ENCODE results near the gene LGR4. TPM values are rescaled to one million over a fixed set of nuclear protein-coding genes. Genes with fewer than 3 reads are reported as not detected.

The LGR4 gene
- total and polyA plus RNA-seq, 9 of the 15 experiments (the other 6 are each of a cell fraction or from before 2014, with no cell fraction given) = 0.94 to 10.1 (median 5.8) TPM

- WGBS (ENCODE audit: insufficient coverage, low coverage, missing lambda C conversion rate) = 69% methylated on average over 2 of the region's 2 CpGs
- no peak for TF ChIP-seq ZNF174 (CRISPR knock-in tag; IDR thresholded peaks at IDR 0.05)
- no peak for TF ChIP-seq HDAC2 (IDR thresholded peaks at IDR 0.05)
- H3K4me2 ChIP-seq (ENCODE audit: insufficient read depth, low read length) = no peak overlapping the region
- no peak overlapping the region for H3K9ac ChIP-seq (ENCODE audit: insufficient read depth in 1 of 2, low read depth in 2 of 2, low read length in 2 of 2)
- POLR2A ChIA-PET = no interaction called here
- CTCF ChIA-PET (ENCODE audit: low intra/inter-chr PET ratio) = no interaction called here
- no peak overlapping the region for H3K27ac ChIP-seq (ENCODE audit: extremely low read depth, low read depth, low read length)
- intact Hi-C loops (cut with micrococcal nuclease) = no loop called here
- DNase-seq (ENCODE audit: extremely low read depth in 1 of 4, low spot score in 3 of 4) (no peak), FAIRE-seq (no peak), ATAC-seq (no peak)
- H3K36me3 ChIP-seq (ENCODE audit: control insufficient read depth, insufficient read depth, low read length) = peaks cover 7% of the 10 kb centered on the region; the same call in 1 of the 3 replicates
- H3K4me1 ChIP-seq (replicated peaks in 1 of 2; ENCODE audit: control insufficient read depth in 2 of 2, insufficient read depth in 2 of 2, low read length in 2 of 2) = peaks cover 4% of the 10 kb centered on the region in 2 experiments; a peak in 3 of 5 replicates
- H3K79me2 ChIP-seq (ENCODE audit: control insufficient read depth, insufficient read depth, low read length) = no peaks in the 10 kb centered on the region
- H3K9me3 ChIP-seq (replicated peaks; ENCODE audit: control insufficient read depth, insufficient read depth, low read depth, low read length) = no peaks in the 10 kb centered on the region
- in situ Hi-C loops (cut with MboI) = no loop called here
- BruUV-seq (replicated peaks) = no TSS peak
- no peaks in the 10 kb centered on the region for H3K9me1 ChIP-seq (ENCODE audit: control insufficient read depth, insufficient read depth, low read length)
- no peak overlapping the region for H2AFZ ChIP-seq (ENCODE audit: low read depth, low read length)
- H4K20me1 ChIP-seq (replicated peaks; ENCODE audit: control insufficient read depth, insufficient read depth, low read length) = no peaks in the 10 kb centered on the region
- no peak overlapping the region for H3K4me3 ChIP-seq
- no peaks in the 10 kb centered on the region for H3K27me3 ChIP-seq (ENCODE audit: control insufficient read depth in 2 of 2, insufficient read depth in 2 of 2, low read length in 2 of 2)
Observed at GRCh38 chr11:27352781-27353180, 119.8 kb downstream of the LGR4 start.

- Histone ChIP-seq H3K36me3 (ENCODE audit: control insufficient read depth, insufficient read depth, low read length) (peaks cover 6% of the 10 kb centered on the region; the same call in 1 of the 3 replicates), H2AFZ (ENCODE audit: low read depth, low read length) (no peak overlapping the region), H3K9me3 (replicated peaks; ENCODE audit: control insufficient read depth, insufficient read depth, low read depth, low read length) (no peaks in the 10 kb centered on the region), H3K9me1 (ENCODE audit: control insufficient read depth, insufficient read depth, low read length) (no peaks in the 10 kb centered on the region), H3K4me1 (replicated peaks in 1 of 2; ENCODE audit: control insufficient read depth in 2 of 2, insufficient read depth in 2 of 2, low read length in 2 of 2) (peaks cover 4 to 7% of the 10 kb centered on the region in 2 experiments; a peak in 3 of 5 replicates), H3K79me2 (ENCODE audit: control insufficient read depth, insufficient read depth, low read length) (no peaks in the 10 kb centered on the region), H3K4me2 (ENCODE audit: insufficient read depth, low read length) (no peak overlapping the region), H3K27ac (ENCODE audit: extremely low read depth, low read depth, low read length) (no peak overlapping the region), H3K4me3 (no peak overlapping the region), H3K27me3 (ENCODE audit: control insufficient read depth in 2 of 2, insufficient read depth in 2 of 2, low read length in 2 of 2) (no peaks in the 10 kb centered on the region), H3K9ac (ENCODE audit: insufficient read depth in 1 of 2, low read depth in 2 of 2, low read length in 2 of 2) (no peak overlapping the region), H4K20me1 (replicated peaks; ENCODE audit: control insufficient read depth, insufficient read depth, low read length) (no peaks in the 10 kb centered on the region)
- POLR2A ChIA-PET = interaction anchor here (0.5 to 1.1 kb wide), 2 partner anchors 9 to 13 kb away, joined by 3 read pairs; no protein-coding TSS in a partner anchor
- CTCF ChIA-PET (ENCODE audit: low intra/inter-chr PET ratio) = no interaction called here
- in situ Hi-C loops (cut with MboI) (no loop called here), intact Hi-C loops (cut with micrococcal nuclease) (no loop called here)
- no TSS peak for BruUV-seq (replicated peaks)
- no peak for DNase-seq (ENCODE audit: extremely low read depth in 1 of 4, low spot score in 3 of 4)
- FAIRE-seq = no peak
- no peak for ATAC-seq
- TF ChIP-seq FOXJ3 (CRISPR knock-in tag; IDR thresholded peaks at IDR 0.05) (no peak), RBBP5 (IDR thresholded peaks at IDR 0.05; ENCODE audit: borderline replicate concordance, insufficient read depth, low read length, poor library complexity, severe bottlenecking) (no peak), ZNF561 (CRISPR knock-in tag; conservative IDR thresholded peaks at IDR 0.05) (no peak), ZNF124 (CRISPR knock-in tag; IDR thresholded peaks at IDR 0.05) (no peak), ZNF668 (CRISPR knock-in tag; IDR thresholded peaks at IDR 0.05) (no peak), CREBBP (IDR thresholded peaks at IDR 0.05; ENCODE audit: low read depth, low read length) (no peak), CREB3L1 (IDR thresholded peaks at IDR 0.05; ENCODE audit: borderline replicate concordance, low read depth) (no peak), E2F4 (CRISPR knock-in tag; IDR thresholded peaks at IDR 0.05; ENCODE audit: low read depth) (no peak), MTA2 (IDR thresholded peaks at IDR 0.05; ENCODE audit: low read depth) (no peak), NCOA4 (IDR thresholded peaks at IDR 0.05; ENCODE audit: partially characterized antibody) (no peak)
- TF ChIP-seq, protein P1, sequence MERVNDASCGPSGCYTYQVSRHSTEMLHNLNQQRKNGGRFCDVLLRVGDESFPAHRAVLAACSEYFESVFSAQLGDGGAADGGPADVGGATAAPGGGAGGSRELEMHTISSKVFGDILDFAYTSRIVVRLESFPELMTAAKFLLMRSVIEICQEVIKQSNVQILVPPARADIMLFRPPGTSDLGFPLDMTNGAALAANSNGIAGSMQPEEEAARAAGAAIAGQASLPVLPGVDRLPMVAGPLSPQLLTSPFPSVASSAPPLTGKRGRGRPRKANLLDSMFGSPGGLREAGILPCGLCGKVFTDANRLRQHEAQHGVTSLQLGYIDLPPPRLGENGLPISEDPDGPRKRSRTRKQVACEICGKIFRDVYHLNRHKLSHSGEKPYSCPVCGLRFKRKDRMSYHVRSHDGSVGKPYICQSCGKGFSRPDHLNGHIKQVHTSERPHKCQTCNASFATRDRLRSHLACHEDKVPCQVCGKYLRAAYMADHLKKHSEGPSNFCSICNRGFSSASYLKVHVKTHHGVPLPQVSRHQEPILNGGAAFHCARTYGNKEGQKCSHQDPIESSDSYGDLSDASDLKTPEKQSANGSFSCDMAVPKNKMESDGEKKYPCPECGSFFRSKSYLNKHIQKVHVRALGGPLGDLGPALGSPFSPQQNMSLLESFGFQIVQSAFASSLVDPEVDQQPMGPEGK (CRISPR knock-in tag; IDR thresholded peaks at IDR 0.05; ENCODE audit: borderline replicate concordance) = no peak
Observed at GRCh38 chr11:27350511-27350910, 122.1 kb downstream of the LGR4 start.
